Heart left ventricle (tissue), 13 donors: Measurements from ENCODE around the gene LMAN2L.

Source experiments
- CTCF ChIP-seq, 12 donors: fragments of 200-600 bp; sonication (generic) in 4 of 12; IDR thresholded peaks; one replicate each; pipeline versions ENCODE4 v1.5.0 to v1.8.0; 2018 to 2022; ENCODE audit warnings: antibody characterized with exemption in 12 of 12, mild to moderate bottlenecking in 5 of 12
- POLR2A ChIP-seq, 2 donors: fragments of 450-650 bp; IDR thresholded peaks; one replicate each; pipeline ENCODE4 v1.6.1; 2017; ENCODE audit warnings: antibody characterized with exemption in 2 of 2, mild to moderate bottlenecking in 2 of 2, moderate library complexity in 2 of 2
- donor health status: ischemic (EF 13 %, LVEDD 7.1; RV severe dilation, severe dysfunction).
- donor health status: DM: no; HTN: yes; CAD: no.
- donor health status: DM: no; HTN: no; CAD: no.
- donor health status: ischemic (EF 25% LVEDD 6.9; RV normal size, moderate dysfunction).
- donor health status: ischemic (EF 25% LVEDD 5.7; RV mildly dilated, moderate dysfunction).
- donor health status: ischemic (EF 35%, LVEDD 5.7; RV mildly dilated, moderate dysfunction).
- donor health status: nonischemic (EF 11% LVEDD 7.7; RV severe dilation, severe dysfunction).
- donor health status: DM: yes; HTN: yes; CAD: no.
- donor health status: PGD.
- donor health status: ischemic (EF 29% LVEDD 5.4; RV normal size, mild dysfunction).
- donor health status: nonischemic (EF 23%, LVEDD 6.1; RV moderate dilation, normal function).

DNA sequence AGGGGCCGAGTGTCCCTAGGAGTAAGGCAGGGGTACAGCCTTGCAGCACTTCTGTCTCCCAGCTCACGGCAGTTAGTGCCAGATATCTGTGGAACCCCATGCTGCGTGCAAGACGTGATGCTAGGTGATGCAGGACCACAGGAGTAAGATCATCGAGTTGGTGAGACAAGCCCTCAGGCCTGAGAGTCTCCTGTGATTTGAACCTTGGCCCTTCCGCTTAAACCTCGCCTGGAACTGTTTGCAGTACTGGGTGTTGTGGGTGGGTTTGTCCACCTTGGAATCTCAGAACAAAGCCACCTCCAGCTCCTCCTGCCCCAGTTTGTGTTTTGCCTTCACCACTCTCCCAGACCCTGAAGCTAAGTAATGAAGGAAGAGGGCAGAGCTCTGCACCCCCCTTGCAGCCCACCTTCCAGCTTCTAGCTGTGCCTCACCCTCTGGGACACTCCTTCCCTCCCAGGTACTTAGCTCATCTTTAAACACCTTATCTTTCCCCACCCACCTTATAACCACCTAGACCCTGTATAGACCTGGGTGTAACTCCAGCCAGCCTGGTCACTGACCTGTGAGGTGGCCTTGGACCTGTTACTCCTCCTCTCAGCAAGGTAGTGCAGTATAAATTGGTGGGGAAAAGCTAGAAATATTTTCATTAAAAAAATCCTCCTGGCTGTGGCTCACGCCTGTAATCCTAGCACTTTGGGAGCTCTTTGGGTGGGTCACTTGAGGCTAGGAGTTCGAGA, 27.4 kb upstream of the LMAN2L start:
- TF ChIP-seq CTCF (IDR thresholded peaks at IDR 0.05) (no peak), POLR2A (IDR thresholded peaks at IDR 0.05) (no peak)
